Ovary (tissue), 3 donors: Measurements from ENCODE around the gene TJP2.

Experiments
- EP300 ChIP-seq: sonication (generic); formaldehyde crosslinking; IDR thresholded peaks from one replicate; pipeline ENCODE4 v1.6.1; 2017; ENCODE audit warnings: antibody characterized with exemption
- POLR2A ChIP-seq: fragments of 450-650 bp; IDR thresholded peaks from one replicate; pipeline ENCODE4 v1.6.1; 2017; ENCODE audit warnings: antibody characterized with exemption, mild to moderate bottlenecking, moderate library complexity
- TF ChIP-seq, protein P1 (sequence below), 3 donors: fragments of 450-650 bp in 2 of 3; fragments of 200-600 bp in 1 of 3; IDR thresholded peaks; one replicate each; pipeline versions ENCODE4 v1.5.1 to v1.8.0; 2016 to 2022; ENCODE audit warnings: antibody characterized with exemption in 3 of 3, mild to moderate bottlenecking in 1 of 3
- donor health status: DM: no; HTN: no; CAD: no.

GRCh38 chr9:69279084-69279731 is 105.1 kb downstream of the TJP2 start:
- TF ChIP-seq, protein P1, sequence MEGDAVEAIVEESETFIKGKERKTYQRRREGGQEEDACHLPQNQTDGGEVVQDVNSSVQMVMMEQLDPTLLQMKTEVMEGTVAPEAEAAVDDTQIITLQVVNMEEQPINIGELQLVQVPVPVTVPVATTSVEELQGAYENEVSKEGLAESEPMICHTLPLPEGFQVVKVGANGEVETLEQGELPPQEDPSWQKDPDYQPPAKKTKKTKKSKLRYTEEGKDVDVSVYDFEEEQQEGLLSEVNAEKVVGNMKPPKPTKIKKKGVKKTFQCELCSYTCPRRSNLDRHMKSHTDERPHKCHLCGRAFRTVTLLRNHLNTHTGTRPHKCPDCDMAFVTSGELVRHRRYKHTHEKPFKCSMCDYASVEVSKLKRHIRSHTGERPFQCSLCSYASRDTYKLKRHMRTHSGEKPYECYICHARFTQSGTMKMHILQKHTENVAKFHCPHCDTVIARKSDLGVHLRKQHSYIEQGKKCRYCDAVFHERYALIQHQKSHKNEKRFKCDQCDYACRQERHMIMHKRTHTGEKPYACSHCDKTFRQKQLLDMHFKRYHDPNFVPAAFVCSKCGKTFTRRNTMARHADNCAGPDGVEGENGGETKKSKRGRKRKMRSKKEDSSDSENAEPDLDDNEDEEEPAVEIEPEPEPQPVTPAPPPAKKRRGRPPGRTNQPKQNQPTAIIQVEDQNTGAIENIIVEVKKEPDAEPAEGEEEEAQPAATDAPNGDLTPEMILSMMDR (IDR thresholded peaks at IDR 0.05) = no peak
- TF ChIP-seq POLR2A = no peak
- TF ChIP-seq EP300 = no peak
